GM21423 (cell line): ENCODE measurements around the gene FARS2.
"Not testable (repeated sequence)": the region's sequence is repeated elsewhere in the genome, so short reads cannot be mapped to it uniquely, and the experiment has no call there.

Source experiments
- ATAC-seq: cut with Tn5 transposase; IDR thresholded peaks from one replicate; pipeline ENCODE4 v1.9.1; 2021; ENCODE audit warnings: mild to moderate bottlenecking, moderate library complexity; ENCODE audit not compliant: unreplicated experiment

Gene FARS2

DNA sequence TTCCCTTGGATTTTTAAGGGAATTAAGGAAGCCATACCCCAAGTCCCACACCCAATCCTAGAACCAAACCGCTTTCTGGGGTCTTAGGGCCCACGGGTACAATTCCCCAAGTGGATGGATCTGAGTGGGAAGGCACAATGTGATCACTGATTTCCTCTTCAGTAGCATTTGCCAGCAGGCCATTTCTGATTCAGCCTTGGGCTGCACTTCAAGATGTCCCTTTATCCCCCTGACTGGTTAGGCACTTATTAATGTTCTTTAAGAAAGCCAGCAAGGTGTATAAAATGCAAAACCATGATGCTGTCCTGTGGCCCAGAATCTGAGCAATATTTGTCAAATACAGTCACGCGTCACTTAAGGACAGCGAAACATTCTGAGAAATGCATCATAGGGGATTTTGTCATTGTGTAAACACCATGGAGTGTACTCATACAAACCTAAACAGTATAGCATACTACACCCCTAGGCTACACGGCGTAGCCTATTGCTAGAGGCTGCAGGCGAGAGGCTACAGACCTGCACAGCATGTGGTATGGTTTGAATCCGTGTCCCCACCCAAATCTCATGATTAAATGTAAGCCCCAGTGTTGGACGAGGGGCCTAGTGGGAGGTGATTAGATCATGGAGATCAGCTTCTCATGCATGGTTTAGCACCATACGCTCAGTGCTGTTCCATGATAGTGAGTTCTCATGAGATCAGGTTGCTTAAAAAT is 511.3 kb downstream of the FARS2 start:
- no peak for ATAC-seq

DNA sequence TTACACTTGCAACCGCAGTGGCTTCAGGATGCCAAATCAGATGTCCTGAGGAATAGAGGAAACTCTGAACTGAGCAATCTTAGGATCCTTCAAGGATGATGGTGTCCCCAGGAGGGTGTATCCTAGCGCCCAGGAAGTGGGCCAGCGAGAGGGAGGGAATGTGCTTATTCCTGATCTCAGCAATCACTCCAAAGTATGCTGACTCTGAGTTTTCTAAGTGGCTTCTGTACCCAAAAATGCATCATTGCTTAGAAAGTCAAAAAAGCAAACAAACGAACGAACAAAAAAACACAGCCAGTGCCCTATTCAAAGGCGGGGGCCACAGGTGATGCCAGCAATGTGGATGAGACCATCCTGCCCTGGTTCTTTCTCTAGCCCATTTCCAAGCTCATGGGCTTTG is 514.8 kb downstream of the FARS2 start:
- no peak for ATAC-seq

DNA sequence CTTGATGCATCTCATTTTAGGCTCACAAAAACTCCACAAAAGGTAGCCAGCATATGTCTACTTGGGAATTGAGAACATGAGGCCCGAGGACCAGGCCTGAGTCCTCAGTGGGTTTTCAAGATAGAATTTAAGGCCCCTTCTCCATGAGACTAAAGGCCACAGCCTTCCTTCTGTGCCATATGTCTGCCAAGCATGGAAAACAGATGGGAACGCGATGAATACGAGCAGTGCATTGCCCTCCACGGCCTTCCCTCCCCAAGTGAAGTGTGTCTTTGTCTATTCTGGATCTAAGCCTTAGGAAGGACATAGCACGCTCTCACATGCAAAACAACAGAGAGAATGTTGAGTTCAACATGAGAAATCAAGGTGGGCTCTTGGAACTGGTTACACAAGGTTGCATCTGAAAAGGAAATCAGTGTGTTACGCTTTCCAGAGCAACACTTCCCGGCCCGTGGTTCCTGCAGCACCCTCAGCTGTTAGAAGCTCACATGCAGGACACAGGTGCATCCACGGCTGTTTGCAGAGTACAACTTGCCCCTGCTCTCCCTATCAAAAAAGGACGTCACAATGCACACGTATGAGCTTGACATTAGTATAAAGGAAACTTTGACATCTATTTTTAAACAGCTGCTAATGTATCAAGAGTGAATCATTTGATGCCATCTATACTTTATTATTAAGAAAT is 515.5 kb downstream of the FARS2 start:
- no peak for ATAC-seq

DNA sequence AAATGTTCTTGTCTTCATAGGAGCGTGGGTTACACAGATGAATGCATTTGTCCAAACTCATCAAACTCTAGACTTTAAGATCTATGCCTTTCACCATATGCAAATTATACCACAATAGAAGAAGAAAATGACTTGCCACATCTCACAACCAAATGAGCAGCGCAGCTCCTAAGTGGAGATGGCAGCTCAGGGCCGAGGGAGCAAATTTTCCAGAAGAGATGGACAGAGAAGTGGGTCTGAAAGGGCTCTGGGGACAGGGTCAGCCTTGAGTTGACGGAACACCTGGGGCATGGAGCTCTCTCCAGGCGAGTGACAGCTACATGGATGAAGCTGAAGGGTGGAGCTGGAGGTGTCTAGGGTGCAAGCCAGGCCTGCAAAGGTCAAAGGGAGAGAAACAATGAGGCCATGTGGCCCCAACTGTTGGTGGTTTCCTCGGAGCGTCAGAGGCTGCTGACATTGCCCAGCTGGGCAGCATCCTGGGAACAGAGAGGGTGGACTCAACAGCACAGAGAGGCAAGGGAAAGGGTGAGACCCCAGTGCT is 517.1 kb downstream of the FARS2 start:
- ATAC-seq, result peak; percentile 67

DNA sequence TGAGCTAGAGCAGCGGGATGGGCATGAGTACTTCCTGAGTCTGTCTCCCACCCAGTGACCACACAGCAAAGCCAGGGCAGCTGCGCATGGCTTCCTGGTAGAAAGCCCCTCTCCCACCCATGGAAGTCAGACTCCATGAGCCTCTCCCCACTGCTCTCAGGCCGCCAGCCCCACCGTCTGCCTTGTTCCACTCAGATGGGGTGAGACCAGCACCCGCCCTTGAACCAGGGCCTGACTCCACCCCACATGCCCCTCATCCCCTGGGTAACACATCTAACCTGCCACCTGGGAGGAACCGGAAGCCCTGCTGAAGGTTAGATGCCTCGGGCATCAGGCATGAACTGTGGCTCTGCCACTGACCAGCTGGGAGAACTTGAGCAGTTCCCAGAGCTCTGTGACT is 517.6 kb downstream of the FARS2 start:
- no peak for ATAC-seq

DNA sequence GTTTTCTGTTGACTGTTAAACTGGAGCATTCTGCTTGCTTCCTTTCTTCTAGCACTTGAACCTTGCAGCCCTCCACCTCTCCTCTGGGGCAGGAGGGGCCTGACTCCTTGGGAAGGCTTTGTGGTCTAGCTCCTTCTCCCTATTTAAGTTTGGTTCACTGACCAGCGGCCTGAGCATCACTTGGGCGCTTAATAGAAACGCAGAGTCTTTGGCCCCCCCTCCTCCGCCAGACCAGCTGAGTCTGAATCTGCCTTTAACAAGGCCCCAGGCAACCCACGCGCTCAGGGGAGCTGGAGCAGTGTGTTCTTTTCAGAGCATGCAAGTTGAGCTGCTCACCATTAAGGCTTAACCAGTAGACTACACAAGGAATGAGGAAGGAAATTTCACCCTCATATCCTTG is 519.7 kb downstream of the FARS2 start:
- no peak for ATAC-seq

DNA sequence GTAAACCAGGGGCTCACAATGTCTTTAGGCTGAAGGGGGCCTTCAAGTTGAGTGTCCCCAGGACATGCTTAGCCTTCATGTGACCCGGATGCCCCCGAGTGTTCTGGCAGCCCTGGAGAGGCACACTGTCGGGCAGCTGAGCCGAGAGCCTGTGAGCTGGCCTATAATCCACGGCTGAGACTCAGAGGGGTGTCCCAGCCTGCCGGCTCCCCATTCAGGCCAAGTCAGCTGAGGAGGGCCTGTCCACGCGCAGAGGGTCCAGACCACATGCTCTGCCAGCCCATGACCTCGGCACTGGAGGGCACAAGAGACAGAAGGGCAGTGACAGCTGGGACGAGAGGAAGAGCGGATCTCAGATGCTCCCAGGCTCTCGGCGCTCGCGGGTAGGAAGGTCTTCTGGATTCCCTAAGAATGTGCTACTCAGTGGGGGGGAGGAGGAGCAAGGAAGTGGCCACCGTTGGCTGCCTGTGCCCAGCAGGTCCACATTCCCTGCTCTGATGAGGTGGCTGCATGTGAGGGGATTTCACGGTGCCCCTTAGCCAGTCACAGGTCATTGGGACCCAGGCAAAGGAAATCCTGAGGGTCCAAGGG is 520.7 kb downstream of the FARS2 start:
- ATAC-seq, result no peak

DNA sequence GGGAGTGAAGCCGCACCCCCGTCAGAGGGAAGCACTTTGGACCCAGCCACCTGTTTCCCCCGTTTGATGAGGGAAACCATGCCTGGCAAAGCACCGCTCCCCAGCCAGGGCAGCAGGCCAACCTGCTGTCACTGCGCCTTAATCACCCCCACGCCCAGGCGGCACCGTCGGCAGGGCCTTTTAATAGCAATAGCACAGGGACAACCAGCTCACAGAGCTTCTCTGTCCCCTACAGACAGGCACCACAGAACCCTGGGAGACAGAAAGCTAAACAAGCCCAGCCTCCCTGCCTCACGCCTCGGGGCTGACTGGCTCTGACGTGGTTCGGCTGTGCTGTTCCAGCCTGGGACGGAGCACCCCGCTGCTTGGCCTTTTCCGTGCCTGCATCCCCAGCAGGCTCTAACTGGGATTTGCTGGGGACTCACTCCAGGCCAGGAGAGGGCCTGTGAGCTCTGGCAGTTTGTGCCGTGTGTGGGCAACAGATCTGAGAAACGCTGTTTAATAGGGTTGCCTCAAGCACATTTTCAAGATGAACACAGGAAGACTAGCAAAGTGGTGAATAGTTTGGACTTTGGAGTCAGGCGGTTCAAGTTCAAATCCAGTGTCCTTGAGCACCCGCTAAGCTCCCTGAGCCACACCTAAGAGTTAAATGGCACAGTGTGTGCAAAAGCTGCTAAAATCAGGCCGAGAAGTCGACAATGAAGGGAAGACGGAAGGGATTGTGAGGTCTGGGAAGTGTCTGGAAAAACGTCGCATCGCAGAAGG is 521.7 kb downstream of the FARS2 start:
- no peak for ATAC-seq

DNA sequence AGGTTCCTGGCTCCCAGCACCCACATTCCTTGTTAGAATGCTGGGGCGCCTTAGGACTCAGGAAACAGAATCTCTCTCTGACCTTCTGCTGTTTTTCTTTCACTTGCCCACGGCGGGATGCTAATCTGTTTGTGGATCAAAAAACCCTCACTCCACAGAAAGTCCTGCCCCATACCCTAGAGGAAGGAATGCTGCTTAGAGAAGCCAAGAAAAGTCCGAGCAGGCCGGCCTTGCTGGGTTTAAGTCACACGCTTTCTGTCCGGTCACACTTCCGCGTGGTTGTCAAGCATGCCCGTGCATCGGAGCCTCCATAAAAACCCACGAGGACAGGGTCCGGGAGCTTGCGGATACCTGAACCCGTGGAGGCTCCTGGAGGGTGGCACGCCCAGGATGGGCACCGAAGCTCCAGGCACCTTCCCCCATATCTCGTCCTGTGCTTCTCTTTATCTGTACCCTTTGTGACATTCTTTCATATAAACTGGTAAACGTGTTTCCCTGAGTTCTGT is 522.3 kb downstream of the FARS2 start:
- no peak for ATAC-seq

DNA sequence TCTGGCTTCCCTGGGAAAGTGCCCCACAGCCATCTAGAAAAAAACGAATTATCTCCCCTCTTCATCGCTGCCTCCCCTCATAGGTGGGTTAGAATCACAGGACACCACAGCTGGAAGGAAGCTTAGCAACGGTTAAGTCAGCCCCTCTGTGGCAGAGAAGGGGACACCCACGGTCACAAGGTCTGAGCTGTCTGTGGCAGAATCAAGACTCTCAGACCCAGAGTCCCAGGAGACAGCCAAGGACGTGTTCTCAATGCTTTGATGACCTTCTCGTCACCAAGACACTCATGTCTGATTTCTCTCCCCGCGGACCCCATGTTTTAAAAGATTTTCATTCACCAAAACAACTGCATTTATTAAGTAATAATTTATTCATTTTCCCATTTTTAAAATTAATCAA is 523.9 kb downstream of the FARS2 start:
- no peak for ATAC-seq

DNA sequence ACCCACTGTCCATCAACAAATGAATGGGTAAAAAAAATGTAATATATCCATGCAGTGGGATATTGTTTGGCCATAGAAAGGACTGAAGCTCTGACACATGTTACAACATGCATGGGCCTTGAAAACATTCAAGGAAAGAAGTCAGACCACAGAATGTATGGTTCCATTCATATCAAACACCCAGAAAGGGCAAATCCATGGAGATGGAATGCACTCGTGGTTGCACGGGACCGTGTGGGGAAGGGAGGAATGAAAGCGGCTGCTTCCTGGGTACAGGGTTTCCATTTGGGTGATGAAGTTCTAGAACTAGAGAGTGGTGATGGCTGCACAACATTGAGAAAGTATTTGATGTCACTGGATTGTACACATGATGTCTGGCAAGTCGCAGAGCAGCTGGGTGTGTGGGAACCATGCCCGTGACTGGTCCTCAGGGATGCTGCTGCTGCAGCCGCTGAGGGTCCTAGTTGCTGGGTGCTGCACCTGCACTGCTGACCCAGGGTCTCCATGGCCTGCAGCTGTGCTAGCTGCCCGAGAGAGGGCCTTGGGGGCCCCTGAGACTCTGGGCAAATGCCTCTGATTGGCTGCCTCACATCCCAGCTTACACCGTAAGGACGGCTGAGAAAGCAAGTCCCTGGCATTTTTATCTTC is 525.1 kb downstream of the FARS2 start:
- no peak for ATAC-seq

DNA sequence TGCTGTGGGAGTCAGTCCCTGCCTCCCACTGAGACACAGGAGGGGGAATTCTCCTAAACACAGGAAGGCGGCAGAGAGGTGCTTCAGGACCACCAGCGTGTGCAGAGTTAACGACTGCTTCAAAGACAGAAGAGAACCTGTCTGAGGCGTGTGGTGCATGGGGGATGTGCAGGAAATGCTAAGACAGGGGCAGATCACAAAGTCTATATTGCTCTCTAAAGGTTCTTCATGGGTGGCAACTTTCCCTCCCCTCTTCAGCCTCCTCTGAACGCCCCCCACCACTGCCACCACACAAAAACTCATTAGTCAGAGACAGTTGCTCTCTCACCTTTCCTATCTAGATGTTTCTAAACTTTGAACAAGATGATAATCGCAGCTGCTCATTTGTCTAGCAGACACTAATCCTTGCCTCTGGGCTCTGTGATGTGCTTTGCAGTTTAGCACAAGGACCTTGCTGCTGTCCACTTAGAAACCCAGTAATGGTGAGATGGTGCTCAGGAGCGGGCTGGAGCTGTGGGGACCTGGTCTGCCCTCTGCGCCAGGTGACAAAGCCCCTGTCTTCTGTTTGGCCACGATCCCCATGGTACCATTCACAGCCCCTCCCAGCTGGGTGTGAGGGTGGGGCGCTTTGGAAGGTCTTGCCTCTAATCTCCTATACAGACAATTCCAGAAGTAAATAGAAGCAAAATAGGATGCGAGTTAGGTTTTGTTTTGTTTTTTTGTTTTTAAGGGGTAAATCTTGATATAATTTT is 525.8 kb downstream of the FARS2 start:
- no peak for ATAC-seq

DNA sequence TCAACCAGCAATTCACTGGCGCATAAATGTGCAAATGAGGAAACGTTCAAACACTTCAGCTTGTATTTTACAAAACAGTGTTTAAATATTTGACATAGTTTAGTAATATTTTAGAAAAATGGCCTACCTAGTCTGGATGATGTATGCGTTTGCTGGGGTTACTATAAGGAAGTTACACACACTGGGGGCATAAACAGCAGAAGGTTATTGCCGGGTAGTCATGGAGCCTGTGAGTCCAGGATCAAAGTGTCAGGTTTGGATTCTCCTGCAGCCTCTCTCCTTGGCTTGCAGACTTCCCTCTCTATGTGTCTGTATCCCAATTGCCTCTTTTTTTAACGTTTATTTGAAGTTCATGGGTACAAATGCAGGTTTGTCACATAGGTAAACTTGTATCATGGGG is 528.1 kb downstream of the FARS2 start:
- ATAC-seq, result not testable (repeated sequence)

DNA sequence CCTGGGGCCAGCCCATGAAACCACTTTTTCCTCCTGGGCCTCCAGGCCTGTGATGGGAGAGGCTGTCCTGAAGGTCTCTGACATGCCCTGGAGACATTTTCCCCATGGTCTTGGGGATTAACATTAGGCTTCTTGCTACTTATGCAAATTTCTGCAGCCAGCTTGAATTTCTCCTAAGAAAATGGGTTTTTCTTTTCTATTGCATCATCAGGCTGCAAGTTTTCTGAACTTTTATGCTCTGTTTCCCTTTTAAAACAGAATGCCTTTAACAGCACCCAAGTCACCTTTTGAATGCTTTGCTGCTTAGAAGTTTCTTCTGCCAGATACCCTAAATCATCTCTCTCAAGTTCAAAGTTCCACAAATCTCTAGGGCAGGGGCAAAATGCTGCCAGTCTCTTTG is 535.2 kb downstream of the FARS2 start:
- not testable (repeated sequence) for ATAC-seq

DNA sequence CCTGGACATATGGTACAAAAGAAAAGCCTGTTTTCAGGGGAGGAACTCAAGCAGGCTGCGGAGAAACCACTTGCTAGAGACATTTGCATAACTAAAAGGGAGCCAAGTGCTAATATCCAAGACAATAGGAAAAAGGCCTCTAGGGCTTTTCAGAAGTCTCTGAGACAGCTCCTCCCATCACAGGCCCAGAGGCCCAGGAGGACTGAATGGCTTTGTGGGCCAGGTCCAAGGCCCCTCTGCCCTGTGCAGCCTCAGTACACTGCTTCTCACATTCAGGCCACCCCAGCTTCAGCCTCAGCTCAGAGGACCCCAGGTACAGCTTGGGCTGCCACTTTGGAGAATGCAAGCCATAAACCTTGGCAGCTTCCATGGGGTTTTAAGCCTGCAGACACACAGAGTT is 545.1 kb downstream of the FARS2 start:
- ATAC-seq, result not testable (repeated sequence)

DNA sequence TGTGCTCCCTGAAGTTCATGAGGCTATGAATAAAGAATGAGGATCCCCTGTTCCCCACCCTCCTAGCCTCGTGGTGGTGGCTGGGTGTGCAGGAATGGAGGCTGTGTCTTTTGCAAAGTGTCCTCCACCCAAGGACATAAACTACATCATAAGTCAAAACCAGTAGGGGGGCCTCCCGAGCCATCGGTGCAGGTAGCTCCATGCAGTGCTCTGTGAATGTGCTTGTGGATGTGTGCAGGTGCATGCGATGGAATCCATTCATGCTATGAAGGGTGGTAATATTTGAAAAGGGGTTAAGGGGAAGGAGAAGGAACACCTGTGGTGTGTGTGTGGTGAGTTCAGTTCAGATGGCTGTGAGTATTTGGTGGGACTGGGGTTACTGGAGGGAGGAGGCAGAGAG is 548.1 kb downstream of the FARS2 start:
- ATAC-seq, result no peak

DNA sequence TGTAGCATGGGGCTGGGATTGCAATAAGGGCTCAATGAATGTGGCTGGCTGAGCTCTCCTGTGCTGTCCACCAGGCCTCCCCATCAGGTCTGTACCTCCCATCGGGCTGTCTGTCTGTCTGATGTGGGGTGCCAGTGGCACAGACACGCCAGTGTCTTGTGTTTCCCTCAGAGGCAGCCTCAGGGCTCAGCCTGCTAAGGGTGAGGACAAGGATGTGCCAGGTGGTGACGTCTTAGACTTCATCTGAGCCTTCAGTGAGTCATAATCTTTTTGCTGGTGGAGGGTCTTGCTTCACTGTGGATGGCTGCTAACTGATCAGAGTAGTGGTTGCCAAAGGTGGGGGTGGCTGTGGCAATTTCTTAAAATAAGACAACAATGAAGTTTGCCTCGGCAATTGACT is 550.7 kb downstream of the FARS2 start:
- no peak for ATAC-seq

DNA sequence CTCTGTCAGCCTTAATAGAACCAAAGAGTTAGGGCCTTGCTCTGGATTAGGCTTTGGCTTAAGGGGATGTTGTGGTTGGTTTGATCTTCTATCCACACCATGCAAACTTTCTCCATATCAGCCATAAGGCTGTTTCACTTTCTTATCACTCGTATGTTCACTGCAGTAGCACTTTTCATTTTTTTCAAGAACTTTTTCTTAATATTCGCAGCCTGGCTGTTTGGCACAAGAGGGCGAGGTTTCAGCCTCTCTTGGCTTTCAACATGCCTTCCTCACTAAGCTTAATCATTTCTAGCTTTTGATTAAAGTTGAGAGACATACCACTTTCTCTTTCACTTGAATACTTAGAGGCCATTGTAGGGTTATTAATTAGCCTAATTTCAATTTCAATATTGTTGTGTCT is 552.3 kb downstream of the FARS2 start:
- ATAC-seq, result peak; percentile 84

DNA sequence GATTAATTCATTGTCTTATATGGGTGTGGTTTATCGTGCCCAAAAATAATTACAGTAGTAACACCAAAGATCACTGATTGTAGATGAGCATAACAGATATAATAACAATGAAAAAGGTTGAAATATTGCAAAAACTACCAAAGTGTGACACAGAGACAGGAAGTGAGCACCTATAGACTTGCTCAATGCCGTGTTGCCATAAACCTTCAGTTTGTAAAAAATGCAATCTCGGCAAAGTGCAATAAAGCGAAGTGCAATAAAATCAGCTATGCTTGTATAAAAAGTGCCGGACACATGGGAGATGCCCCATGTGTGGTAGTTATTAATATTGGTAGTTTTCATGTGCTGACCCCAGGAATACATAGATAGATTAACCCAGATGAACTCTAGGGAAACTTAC is 552.8 kb downstream of the FARS2 start:
- ATAC-seq, result peak; percentile 10

DNA sequence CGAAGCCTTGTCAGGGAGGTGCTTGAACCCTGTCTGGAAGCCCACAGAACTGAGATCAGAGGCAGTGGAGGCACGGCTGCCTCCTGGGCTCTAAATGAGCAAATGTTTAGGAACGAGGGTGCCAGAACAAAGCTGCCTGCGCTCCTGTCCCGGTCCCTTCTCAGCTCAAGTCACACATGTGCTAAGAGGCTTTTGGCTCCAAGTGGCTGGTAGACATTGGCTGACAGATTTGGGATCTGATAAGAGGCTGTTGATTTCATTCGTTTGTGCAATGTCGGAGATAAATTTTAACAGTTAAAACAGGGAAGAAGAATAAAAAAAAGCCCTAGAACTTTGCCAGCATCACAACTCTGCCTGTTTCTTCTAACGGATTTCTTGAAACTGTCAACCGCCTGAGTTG is 553.6 kb downstream of the FARS2 start:
- ATAC-seq, result no peak
